BLaER1 treated with 17β-estradiol and CSF1 and Interleukin-3, amounts not matched to agents 10 nM and 100 nM (cell line): ENCODE measurements around the gene GNG2.

ENCODE experiments used
- H3K27ac ChIP-seq, 11 experiments: shearing (Covaris generic); formaldehyde crosslinking; 2 replicates each; pipeline ENCODE4 v1.8.1; 2022
- H3K27me3 ChIP-seq, 11 experiments: shearing (Covaris generic); formaldehyde crosslinking; 2 replicates each; pipeline ENCODE4 v1.8.1; 2022
- H3K36me3 ChIP-seq, 11 experiments: shearing (Covaris generic); formaldehyde crosslinking; 2 replicates each; pipeline ENCODE4 v1.8.1; 2022
- H3K4me1 ChIP-seq, 10 experiments: shearing (Covaris generic); formaldehyde crosslinking; 2 replicates each; pipeline ENCODE4 v1.8.1; 2022
- H3K4me2 ChIP-seq, 11 experiments: shearing (Covaris generic); formaldehyde crosslinking; 2 replicates each; pipeline ENCODE4 v1.8.1; 2022
- H3K4me3 ChIP-seq, 10 experiments: shearing (Covaris generic); formaldehyde crosslinking; 2 replicates each; pipeline ENCODE4 v1.8.1; 2022
- H3K9ac ChIP-seq, 11 experiments: shearing (Covaris generic); formaldehyde crosslinking; 2 replicates each; pipeline ENCODE4 v1.8.1; 2022
- H3K9me3 ChIP-seq, 11 experiments: shearing (Covaris generic); formaldehyde crosslinking; replicated peaks in 1 of 11; 2 replicates each; pipeline ENCODE4 v1.8.1; 2022
- H4K20me1 ChIP-seq, 11 experiments: shearing (Covaris generic); formaldehyde crosslinking; 2 replicates each; pipeline ENCODE4 v1.8.1; 2022
- Cebpa-rat ChIP-seq, 11 experiments: shearing (Covaris generic); IDR thresholded peaks; 2 replicates each; pipeline ENCODE4 v1.8.1; 2022

Gene GNG2

DNA sequence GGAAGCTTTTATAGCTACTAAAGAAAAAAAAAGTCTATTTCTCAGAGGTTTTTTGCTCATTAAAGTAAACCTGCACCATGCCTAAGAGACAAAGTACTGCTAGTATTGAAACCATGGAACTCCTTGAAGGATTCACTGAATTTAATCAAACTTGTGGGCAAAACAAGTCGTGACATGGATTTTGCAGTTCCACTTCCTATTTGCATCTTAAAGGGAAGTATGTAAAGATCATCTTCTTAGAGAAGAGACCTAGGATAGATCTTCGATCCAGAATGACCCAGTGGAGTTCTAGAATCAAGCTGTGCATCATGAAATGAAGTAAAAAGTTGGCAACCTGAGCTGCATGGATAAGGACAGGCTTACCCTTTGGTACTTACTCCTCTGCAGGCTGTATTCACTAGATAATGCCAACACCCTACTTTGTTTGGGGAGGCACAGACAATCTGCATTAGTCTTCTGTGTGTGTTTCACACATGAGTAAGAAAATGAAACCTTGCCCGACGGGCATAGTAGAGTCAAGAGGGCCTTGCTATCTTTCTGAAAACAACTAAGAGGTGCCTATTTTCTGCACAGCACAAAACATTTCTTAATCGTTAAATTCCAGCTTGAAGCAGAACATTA lies 1.9 kb downstream of the GNG2 start:
- Histone ChIP-seq H3K27ac (peak overlapping the region; percentile 63 to 91 (median 82); a peak in 20 of 22 replicates), H3K36me3 (0 out of 22 replicates have a peak, but pooled peaks cover 0 to 9% (median 0%) of the 10 kb centered on the region in 11 experiments), H4K20me1 (peaks cover 0 to 50% (median 0%) of the 10 kb centered on the region in 11 experiments; a peak in 5 of 22 replicates), H3K9ac (peak overlapping the region; percentile 80 to 87 (median 85); a peak in 21 of 22 replicates), H3K4me2 (peak overlapping the region; percentile 82 to 95 (median 89)), H3K4me3 (peak overlapping the region; percentile 64 to 83 (median 73)), H3K9me3 (no peaks in the 10 kb centered on the region), H3K27me3 (no peaks in the 10 kb centered on the region), H3K4me1 (peaks cover 47 to 85% (median 57%) of the 10 kb centered on the region in 10 experiments)
- TF ChIP-seq Cebpa-rat (IDR thresholded peaks at IDR 0.05) = no peak

DNA sequence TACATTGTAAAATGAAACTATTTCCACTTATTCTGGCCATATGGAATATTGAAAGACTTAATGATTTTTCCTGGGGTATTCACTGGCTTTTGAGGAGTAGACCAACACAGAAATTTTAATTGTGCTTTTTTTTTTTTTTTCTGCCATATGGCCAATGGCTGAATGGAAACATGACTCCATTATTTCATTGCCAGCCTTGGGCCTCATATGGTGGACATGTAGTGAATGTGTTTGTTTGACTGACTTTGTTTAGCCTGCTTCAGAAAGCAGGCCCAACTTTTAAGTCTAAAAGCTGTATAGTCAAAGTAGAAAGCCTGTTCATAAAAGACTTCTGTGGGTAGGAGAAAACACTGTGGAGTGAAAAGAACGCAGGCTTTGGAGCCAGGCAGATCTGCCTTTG lies 2.4 kb downstream of the GNG2 start:
- TF ChIP-seq Cebpa-rat (IDR thresholded peaks at IDR 0.05) = no peak
- Histone ChIP-seq H3K9ac (peak overlapping the region; percentile 80 to 87 (median 85); a peak in 20 of 22 replicates), H3K4me3 (peak overlapping the region; percentile 64 to 83 (median 73); a peak in 19 of 20 replicates)

DNA sequence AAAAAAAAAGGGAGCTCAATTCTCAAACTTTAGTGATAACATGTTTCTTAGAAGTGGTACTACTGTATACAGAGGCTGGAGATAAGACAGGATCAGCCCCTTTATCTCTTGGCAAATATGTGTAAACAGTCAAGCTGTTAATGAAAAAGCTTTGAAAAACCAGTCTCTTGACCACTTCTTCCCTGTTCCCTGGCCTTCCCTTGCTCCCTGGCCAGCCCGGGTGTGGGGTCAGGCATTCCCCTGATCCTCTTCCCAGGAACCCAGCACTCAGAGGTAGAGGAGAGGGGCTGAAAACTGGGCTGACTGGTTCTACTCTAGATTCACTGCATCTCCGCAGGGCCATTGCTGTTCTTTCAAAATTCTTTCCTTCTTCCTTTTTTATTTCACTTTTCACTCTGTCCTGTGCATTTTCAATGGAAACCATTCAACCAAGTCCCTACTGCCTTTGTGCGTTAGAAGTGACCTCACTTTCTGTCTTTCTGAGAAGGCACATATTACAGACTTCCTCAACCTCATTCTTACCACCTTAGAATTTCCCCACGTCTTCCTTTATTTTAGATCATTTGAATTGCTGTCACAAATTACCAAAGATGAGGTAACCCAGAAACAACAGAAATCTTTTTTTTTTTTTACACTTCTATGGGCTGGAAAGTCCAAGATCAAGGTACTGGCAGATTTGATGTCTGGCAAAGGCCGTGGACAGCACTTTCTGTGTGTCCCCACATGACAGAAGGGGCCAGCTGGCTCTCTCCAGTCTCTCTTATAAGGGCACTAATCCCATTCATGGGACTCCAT lies 5.7 kb downstream of the GNG2 start:
- H3K9me3 ChIP-seq = no peaks in the 10 kb centered on the region
- H3K4me1 ChIP-seq = peaks cover 26 to 89% (median 34%) of the 10 kb centered on the region in 10 experiments
- H3K27ac ChIP-seq = peak overlapping the region in 1 of 11 experiments; percentile 5; a peak in 2 of 22 replicates
- no peaks in the 10 kb centered on the region for H3K27me3 ChIP-seq
- H3K4me3 ChIP-seq = no peak overlapping the region
- H3K4me2 ChIP-seq = peak overlapping the region in 7 of 11 experiments; percentile 8 to 89 (median 35); a peak in 12 of 22 replicates
- H3K9ac ChIP-seq = no peak overlapping the region
- H4K20me1 ChIP-seq = peaks cover 0 to 88% (median 0%) of the 10 kb centered on the region in 11 experiments; a peak in 6 of 22 replicates
- no peak for TF ChIP-seq Cebpa-rat (IDR thresholded peaks at IDR 0.05)
- peaks cover 0 to 18% (median 5%) of the 10 kb centered on the region in 11 experiments; a peak in 6 of 22 replicates for H3K36me3 ChIP-seq

More for the DNA sequence above, 2.4 kb downstream of the GNG2 start:
- H3K9me3 ChIP-seq = no peaks in the 10 kb centered on the region
- H3K4me1 ChIP-seq = peaks cover 43 to 85% (median 53%) of the 10 kb centered on the region in 10 experiments
- 0 out of 22 replicates have a peak, but pooled peaks cover 0 to 9% (median 0%) of the 10 kb centered on the region in 11 experiments for H3K36me3 ChIP-seq
- peaks cover 0 to 56% (median 0%) of the 10 kb centered on the region in 11 experiments; a peak in 5 of 22 replicates for H4K20me1 ChIP-seq
- H3K27ac ChIP-seq = peak overlapping the region; percentile 47 to 91 (median 82); a peak in 18 of 22 replicates
- H3K27me3 ChIP-seq = no peaks in the 10 kb centered on the region
- H3K4me2 ChIP-seq = peak overlapping the region; percentile 82 to 95 (median 89)

DNA sequence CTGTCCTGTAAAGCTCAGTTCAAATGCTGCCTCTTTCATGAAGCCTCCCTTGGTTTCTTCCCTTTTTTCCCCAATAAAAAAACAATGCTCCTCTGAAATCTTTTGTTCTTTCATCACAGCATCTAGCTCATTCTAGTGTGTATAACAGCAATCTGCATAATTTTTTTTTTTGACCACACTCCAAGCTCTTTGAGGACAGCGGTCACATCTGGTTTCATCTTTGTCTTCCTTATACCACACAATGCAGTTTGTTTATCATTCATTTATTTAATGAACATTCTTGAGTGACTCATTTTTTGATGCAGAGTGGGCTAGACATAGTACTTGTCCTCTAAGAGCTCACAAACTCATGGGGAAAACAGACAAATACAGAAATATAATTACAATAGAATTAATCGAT lies 7.3 kb downstream of the GNG2 start:
- no peak for TF ChIP-seq Cebpa-rat (IDR thresholded peaks at IDR 0.05)
- Histone ChIP-seq H3K27me3 (no peaks in the 10 kb centered on the region), H3K4me3 (no peak overlapping the region), H3K27ac (no peak overlapping the region), H3K4me1 (peaks cover 18 to 100% (median 39%) of the 10 kb centered on the region in 10 experiments), H3K4me2 (peak overlapping the region in 5 of 11 experiments; percentile 0 to 89 (median 35); a peak in 6 of 22 replicates), H3K36me3 (peaks cover 0 to 19% (median 5%) of the 10 kb centered on the region in 11 experiments; a peak in 8 of 22 replicates), H4K20me1 (peaks cover 0 to 100% (median 0%) of the 10 kb centered on the region in 11 experiments; a peak in 6 of 22 replicates), H3K9me3 (no peaks in the 10 kb centered on the region), H3K9ac (no peak overlapping the region)

DNA sequence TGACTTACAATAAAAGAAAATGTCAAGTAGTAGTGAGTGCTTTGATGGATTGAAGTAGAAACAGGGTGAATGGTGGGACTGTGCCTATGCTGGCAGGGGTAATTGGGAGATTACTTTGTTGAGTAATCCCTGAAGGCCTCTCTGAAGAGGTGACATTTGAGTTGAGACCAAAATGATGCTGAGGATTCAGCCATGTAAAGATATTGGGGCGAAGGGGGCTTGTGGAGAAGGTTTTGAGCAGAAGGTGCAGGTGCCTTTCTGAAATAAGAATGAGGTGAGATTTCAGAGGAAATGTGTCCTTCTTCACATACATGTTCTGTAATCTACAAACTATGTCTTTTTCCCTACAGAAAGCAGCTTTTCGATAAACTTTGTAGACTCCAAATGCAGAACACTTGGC lies 8.0 kb downstream of the GNG2 start:
- peaks cover 16 to 100% (median 38%) of the 10 kb centered on the region in 10 experiments for H3K4me1 ChIP-seq
- H3K4me3 ChIP-seq = no peak overlapping the region
- no peaks in the 10 kb centered on the region for H3K9me3 ChIP-seq
- H3K9ac ChIP-seq = no peak overlapping the region
- no peak for TF ChIP-seq Cebpa-rat (IDR thresholded peaks at IDR 0.05)
- no peaks in the 10 kb centered on the region for H3K27me3 ChIP-seq
- H4K20me1 ChIP-seq = peaks cover 0 to 100% (median 0%) of the 10 kb centered on the region in 11 experiments; a peak in 6 of 22 replicates
- H3K27ac ChIP-seq = no peak overlapping the region
- peak overlapping the region in 2 of 11 experiments; percentile 10 to 89; a peak in 1 of 22 replicates for H3K4me2 ChIP-seq
- peaks cover 0 to 19% (median 5%) of the 10 kb centered on the region in 11 experiments; a peak in 8 of 22 replicates for H3K36me3 ChIP-seq

DNA sequence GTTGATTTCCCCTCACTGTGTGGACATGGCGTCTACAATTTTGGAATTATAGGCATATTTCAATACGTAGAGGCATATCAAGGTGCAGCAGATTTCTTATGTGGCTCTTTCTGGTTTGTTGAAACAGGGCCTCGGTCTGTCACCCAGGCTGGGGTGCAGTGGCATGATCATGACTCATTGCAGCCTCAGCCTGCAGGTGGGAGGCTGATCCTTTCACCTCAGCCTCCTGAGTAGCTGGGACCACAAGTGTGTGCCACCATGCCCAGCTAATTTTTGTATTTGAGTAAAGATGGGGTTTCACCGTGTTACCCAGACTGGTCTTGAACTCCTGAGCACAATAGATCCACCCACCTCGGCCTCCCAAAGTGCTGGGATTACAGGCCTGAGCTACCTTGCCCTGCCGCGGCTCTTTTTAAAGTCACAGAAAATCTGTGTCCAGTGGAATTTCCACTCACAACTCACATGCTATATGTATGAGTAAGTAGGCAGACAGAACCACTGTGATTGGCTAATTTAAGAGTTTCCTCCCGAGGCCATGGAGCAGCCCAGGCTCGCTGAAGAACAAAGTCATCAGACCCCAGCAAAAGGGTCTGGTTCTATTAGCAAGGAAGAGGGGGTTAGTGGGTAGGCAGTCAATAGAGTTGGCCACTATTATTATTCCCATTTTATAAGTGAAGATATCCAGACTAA lies 9.1 kb downstream of the GNG2 start:
- Histone ChIP-seq H3K9me3 (peaks cover 0 to 6% (median 0%) of the 10 kb centered on the region in 11 experiments; a peak in 1 of 22 replicates), H3K9ac (no peak overlapping the region), H3K27ac (no peak overlapping the region), H3K27me3 (no peaks in the 10 kb centered on the region), H3K4me3 (no peak overlapping the region), H3K36me3 (peaks cover 0 to 20% (median 5%) of the 10 kb centered on the region in 11 experiments; a peak in 9 of 22 replicates), H3K4me2 (peak overlapping the region in 4 of 11 experiments; percentile 2 to 45 (median 28); a peak in 6 of 22 replicates), H4K20me1 (peaks cover 0 to 99% (median 0%) of the 10 kb centered on the region in 11 experiments; a peak in 6 of 22 replicates), H3K4me1 (peaks cover 10 to 100% (median 37%) of the 10 kb centered on the region in 10 experiments; a peak in 19 of 20 replicates)
- TF ChIP-seq Cebpa-rat (IDR thresholded peaks at IDR 0.05) = no peak

DNA sequence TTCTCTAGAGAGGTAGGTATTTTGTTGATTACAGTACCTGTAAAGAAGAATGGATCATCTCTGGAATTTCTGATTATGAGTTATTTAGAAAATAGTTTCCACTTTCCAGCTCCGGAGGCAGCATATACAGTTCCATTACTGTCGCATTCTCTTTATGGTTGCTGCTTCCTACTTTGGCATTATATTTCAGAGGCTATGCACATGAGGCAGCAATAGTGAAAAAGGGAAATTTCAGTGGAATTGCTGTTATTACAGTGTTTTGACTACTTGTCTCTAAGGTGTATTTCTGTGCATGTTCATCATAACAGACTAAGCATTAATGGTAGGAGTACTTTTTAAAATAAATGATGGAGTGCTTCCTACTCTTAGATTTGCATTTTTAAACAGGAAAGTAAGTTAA lies 10.2 kb downstream of the GNG2 start:
- H4K20me1 ChIP-seq = peaks cover 0 to 94% (median 0%) of the 10 kb centered on the region in 11 experiments; a peak in 6 of 22 replicates

DNA sequence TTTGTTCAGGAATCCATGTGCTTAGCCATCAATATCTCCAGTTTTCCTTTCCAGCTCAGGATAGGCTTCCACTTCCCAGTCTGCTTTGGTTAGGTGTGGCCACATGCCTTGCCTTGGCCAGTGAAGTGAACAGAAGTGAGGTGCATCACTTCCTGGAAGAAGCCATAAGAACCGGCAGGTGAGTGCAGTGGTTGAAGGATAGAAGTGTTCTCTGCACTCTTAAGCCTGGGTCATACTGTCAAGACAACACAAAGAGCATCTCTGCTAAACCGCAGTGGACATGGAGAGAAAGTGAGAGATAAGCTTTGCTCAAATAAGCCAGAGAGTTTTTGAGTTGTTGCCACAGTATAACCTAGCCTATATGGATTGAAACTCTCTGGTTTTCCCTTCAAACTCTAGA lies 11.4 kb downstream of the GNG2 start:
- no peak overlapping the region for H3K4me3 ChIP-seq
- peak overlapping the region in 7 of 11 experiments; percentile 22 to 68 (median 60); a peak in 11 of 22 replicates for H3K4me2 ChIP-seq
- H3K27ac ChIP-seq = peak overlapping the region in 7 of 11 experiments; percentile 45 to 90 (median 83); a peak in 11 of 22 replicates
- peaks cover 0 to 93% (median 0%) of the 10 kb centered on the region in 11 experiments; a peak in 6 of 22 replicates for H4K20me1 ChIP-seq
- no peak overlapping the region for H3K9ac ChIP-seq
- H3K9me3 ChIP-seq = peaks cover 0 to 9% (median 0%) of the 10 kb centered on the region in 11 experiments; a peak in 2 of 22 replicates
- TF ChIP-seq Cebpa-rat (IDR thresholded peaks at IDR 0.05) = no peak
- H3K27me3 ChIP-seq = no peaks in the 10 kb centered on the region
- H3K36me3 ChIP-seq = peaks cover 0 to 29% (median 13%) of the 10 kb centered on the region in 11 experiments; a peak in 11 of 22 replicates
- peaks cover 8 to 81% (median 34%) of the 10 kb centered on the region in 10 experiments; a peak in 19 of 20 replicates for H3K4me1 ChIP-seq

More for the DNA sequence above, 10.2 kb downstream of the GNG2 start:
- TF ChIP-seq Cebpa-rat (IDR thresholded peaks at IDR 0.05) = no peak
- peaks cover 8 to 90% (median 37%) of the 10 kb centered on the region in 10 experiments; a peak in 19 of 20 replicates for H3K4me1 ChIP-seq
- H3K9me3 ChIP-seq = peaks cover 0 to 9% (median 0%) of the 10 kb centered on the region in 11 experiments; a peak in 1 of 22 replicates
- H3K27ac ChIP-seq = no peak overlapping the region
- peak overlapping the region in 1 of 11 experiments; percentile 11; a peak in 2 of 22 replicates for H3K4me2 ChIP-seq
- no peak overlapping the region for H3K4me3 ChIP-seq
- peaks cover 0 to 24% (median 5%) of the 10 kb centered on the region in 11 experiments; a peak in 10 of 22 replicates for H3K36me3 ChIP-seq
- no peak overlapping the region for H3K9ac ChIP-seq
- no peaks in the 10 kb centered on the region for H3K27me3 ChIP-seq
